ENCODE results near the gene NDC80. TPM values are rescaled to one million over a fixed set of nuclear protein-coding genes. Genes with fewer than 3 reads are reported as not detected.

The NDC80 gene
- total RNA-seq, 1 experiment from 2014 or later: 36.0 TPM

DNA sequence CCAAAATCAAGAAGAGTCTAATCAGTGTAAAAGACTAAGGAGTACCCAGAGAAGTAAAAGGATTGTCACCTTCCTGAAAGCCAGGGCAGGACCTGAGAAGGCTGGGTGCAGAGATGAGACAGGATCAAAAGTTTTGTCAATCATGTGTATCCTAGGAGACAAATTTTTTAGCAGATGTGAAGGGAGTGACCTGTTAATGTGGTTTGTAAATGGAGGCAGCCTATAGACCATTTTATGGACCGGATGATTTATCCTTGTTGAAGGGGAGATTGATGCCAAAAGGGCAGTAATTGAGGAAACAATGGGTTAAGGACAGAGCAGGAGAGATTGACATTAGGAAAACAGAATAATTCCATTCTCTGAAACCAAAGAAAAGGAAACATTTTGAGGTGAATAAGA, 813 bp downstream of the NDC80 start:
- ChIA-PET POLR2A (interaction anchor here (0.5 kb wide), 1 partner anchor 77 kb away, joined by 10 read pairs; no protein-coding TSS in a partner anchor), CTCF (no interaction called here)
- intact Hi-C loops (cut with micrococcal nuclease; ENCODE audit: unreplicated experiment): no loop called here
- H3K27ac ChIP-seq (ENCODE audit: low read length): peak overlapping the region; percentile 96
- TF ChIP-seq, protein P1, sequence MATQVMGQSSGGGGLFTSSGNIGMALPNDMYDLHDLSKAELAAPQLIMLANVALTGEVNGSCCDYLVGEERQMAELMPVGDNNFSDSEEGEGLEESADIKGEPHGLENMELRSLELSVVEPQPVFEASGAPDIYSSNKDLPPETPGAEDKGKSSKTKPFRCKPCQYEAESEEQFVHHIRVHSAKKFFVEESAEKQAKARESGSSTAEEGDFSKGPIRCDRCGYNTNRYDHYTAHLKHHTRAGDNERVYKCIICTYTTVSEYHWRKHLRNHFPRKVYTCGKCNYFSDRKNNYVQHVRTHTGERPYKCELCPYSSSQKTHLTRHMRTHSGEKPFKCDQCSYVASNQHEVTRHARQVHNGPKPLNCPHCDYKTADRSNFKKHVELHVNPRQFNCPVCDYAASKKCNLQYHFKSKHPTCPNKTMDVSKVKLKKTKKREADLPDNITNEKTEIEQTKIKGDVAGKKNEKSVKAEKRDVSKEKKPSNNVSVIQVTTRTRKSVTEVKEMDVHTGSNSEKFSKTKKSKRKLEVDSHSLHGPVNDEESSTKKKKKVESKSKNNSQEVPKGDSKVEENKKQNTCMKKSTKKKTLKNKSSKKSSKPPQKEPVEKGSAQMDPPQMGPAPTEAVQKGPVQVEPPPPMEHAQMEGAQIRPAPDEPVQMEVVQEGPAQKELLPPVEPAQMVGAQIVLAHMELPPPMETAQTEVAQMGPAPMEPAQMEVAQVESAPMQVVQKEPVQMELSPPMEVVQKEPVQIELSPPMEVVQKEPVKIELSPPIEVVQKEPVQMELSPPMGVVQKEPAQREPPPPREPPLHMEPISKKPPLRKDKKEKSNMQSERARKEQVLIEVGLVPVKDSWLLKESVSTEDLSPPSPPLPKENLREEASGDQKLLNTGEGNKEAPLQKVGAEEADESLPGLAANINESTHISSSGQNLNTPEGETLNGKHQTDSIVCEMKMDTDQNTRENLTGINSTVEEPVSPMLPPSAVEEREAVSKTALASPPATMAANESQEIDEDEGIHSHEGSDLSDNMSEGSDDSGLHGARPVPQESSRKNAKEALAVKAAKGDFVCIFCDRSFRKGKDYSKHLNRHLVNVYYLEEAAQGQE (IDR thresholded peaks at IDR 0.05; ENCODE audit: insufficient read depth in 1 of 2, low read depth in 2 of 2, low read length in 1 of 2): no peak
- TF ChIP-seq, protein P2, sequence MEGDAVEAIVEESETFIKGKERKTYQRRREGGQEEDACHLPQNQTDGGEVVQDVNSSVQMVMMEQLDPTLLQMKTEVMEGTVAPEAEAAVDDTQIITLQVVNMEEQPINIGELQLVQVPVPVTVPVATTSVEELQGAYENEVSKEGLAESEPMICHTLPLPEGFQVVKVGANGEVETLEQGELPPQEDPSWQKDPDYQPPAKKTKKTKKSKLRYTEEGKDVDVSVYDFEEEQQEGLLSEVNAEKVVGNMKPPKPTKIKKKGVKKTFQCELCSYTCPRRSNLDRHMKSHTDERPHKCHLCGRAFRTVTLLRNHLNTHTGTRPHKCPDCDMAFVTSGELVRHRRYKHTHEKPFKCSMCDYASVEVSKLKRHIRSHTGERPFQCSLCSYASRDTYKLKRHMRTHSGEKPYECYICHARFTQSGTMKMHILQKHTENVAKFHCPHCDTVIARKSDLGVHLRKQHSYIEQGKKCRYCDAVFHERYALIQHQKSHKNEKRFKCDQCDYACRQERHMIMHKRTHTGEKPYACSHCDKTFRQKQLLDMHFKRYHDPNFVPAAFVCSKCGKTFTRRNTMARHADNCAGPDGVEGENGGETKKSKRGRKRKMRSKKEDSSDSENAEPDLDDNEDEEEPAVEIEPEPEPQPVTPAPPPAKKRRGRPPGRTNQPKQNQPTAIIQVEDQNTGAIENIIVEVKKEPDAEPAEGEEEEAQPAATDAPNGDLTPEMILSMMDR (IDR thresholded peaks at IDR 0.05): no peak
- TF ChIP-seq SIN3A (IDR thresholded peaks at IDR 0.05; ENCODE audit: borderline replicate concordance, insufficient read depth, low read depth, low read length): no peak
- TF ChIP-seq TCF7L2 (IDR thresholded peaks at IDR 0.05; ENCODE audit: low read depth, low read length): no peak
- no peak for TF ChIP-seq POLR2AphosphoS5 (IDR thresholded peaks at IDR 0.05; ENCODE audit: low read depth, low read length)
- BruUV-seq (replicated peaks): TSS peak; percentile 91
- ATAC-seq (peak; percentile 3; the same call in 1 of the 2 replicates), DNase-seq (ENCODE audit: low read depth, low spot score) (no peak)
- H3K27me3 ChIP-seq (ENCODE audit: control insufficient read depth, insufficient read depth, low read length): no peaks in the 10 kb centered on the region
- peak overlapping the region; percentile 87 to 99 for H3K4me3 ChIP-seq (ENCODE audit: low read depth in 2 of 2, low read length in 2 of 2)
- peaks cover 23% of the 10 kb centered on the region for H3K36me3 ChIP-seq (ENCODE audit: control insufficient read depth, insufficient read depth, low read length)
- H3K4me1 ChIP-seq (ENCODE audit: control insufficient read depth, insufficient read depth, low read length): peaks cover 13% of the 10 kb centered on the region; the same call in 1 of the 2 replicates
- no peaks in the 10 kb centered on the region for H3K9me3 ChIP-seq (ENCODE audit: control insufficient read depth, insufficient read depth, low read depth, low read length)
- in situ Hi-C loops (cut with HindIII; ENCODE audit: low pct_unique_long_range_greater_than_20kb, low sequenced_read_pairs): no loop called here

DNA sequence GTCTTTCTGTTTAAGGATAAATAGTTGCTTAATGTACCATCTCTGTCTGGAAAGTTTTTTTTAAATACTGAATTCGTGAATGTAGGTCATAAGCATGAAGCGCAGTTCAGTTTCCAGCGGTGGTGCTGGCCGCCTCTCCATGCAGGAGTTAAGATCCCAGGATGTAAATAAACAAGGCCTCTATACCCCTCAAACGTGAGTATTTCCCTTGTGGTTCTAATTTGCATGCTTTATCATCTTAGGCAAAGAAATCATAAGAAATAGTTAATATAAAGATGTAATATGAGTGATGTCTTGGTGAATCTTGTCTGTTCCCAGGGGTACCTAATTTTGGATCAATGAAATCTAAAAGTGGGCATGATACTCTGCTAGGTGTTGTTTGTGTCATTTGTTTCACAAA, 1.5 kb downstream of the NDC80 start:
- CTCF ChIA-PET: no interaction called here
- peaks cover 28% of the 10 kb centered on the region for H3K36me3 ChIP-seq (ENCODE audit: control insufficient read depth, insufficient read depth, low read length)
- in situ Hi-C loops (cut with HindIII; ENCODE audit: low pct_unique_long_range_greater_than_20kb, low sequenced_read_pairs): no loop called here
- H3K27me3 ChIP-seq (ENCODE audit: control insufficient read depth, insufficient read depth, low read length): no peaks in the 10 kb centered on the region
- POLR2A ChIA-PET: no interaction called here
- ATAC-seq: no peak
- no peak for DNase-seq (ENCODE audit: low read depth, low spot score)
- H3K4me3 ChIP-seq (ENCODE audit: low read depth in 2 of 2, low read length in 2 of 2): peak overlapping the region; percentile 87 to 99
- TF ChIP-seq, protein P1 (IDR thresholded peaks at IDR 0.05; ENCODE audit: insufficient read depth in 1 of 2, low read depth in 2 of 2, low read length in 1 of 2): no peak
- TF ChIP-seq POLR2AphosphoS5 (IDR thresholded peaks at IDR 0.05; ENCODE audit: low read depth, low read length): no peak
- TF ChIP-seq, protein P2 (IDR thresholded peaks at IDR 0.05): no peak
- no peak for TF ChIP-seq TCF7L2 (IDR thresholded peaks at IDR 0.05; ENCODE audit: low read depth, low read length)
- TF ChIP-seq SIN3A (IDR thresholded peaks at IDR 0.05; ENCODE audit: borderline replicate concordance, insufficient read depth, low read depth, low read length): no peak
- peak overlapping the region; percentile 96 for H3K27ac ChIP-seq (ENCODE audit: low read length)
- BruUV-seq (replicated peaks): no TSS peak
- H3K9me3 ChIP-seq (ENCODE audit: control insufficient read depth, insufficient read depth, low read depth, low read length): no peaks in the 10 kb centered on the region
- intact Hi-C loops (cut with micrococcal nuclease; ENCODE audit: unreplicated experiment): no loop called here
- peaks cover 13% of the 10 kb centered on the region; the same call in 1 of the 2 replicates for H3K4me1 ChIP-seq (ENCODE audit: control insufficient read depth, insufficient read depth, low read length)

All from Panc1 (cell line).